Measurements from ENCODE around the gene AP3S1.

AP3S1 gene

GRCh38 chr5:115840873-115841272 lies 862 bp upstream of the AP3S1 start:
- no peak for TF ChIP-seq CTCF (IDR thresholded peaks at IDR 0.05; ENCODE audit: control insufficient read depth, extremely low read depth, insufficient read depth)
- H3K4me3 ChIP-seq (ENCODE audit: low read depth, low read length), result peak overlapping the region; percentile 88
- no peak for DNase-seq (ENCODE audit: low read depth)

- peak; percentile 24; the same call in 1 of the 2 replicates for TF ChIP-seq CTCF (IDR thresholded peaks at IDR 0.05; ENCODE audit: control insufficient read depth, extremely low read depth, insufficient read depth)
- peak overlapping the region; percentile 88 for H3K4me3 ChIP-seq (ENCODE audit: low read depth, low read length)
- DNase-seq (ENCODE audit: low read depth), result peak; percentile 7
Measured at GRCh38 chr5:115842089-115842935, 577 bp downstream of the AP3S1 start.

DNA sequence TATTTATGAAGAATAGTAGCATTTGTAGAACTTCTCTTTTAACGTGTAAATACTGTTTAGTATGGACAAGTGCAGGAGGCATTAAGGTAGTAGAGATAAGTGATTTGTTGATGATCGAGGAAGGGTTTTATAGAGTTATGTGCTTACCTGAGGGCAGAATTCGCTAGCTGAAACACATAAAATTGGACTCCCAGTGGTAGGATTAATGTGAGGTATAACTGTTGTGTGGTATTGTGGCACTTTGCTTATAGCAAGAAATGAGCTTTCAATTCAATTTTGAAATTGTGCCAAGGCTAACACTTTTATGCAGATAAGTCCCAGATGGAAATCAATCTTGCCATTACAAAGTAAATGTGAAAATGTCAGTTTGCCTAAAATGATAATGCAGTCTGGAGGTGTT lies 1.2 kb downstream of the AP3S1 start:
- no peak for TF ChIP-seq CTCF (IDR thresholded peaks at IDR 0.05; ENCODE audit: control insufficient read depth, extremely low read depth, insufficient read depth)
- H3K4me3 ChIP-seq (ENCODE audit: low read depth, low read length), result peak overlapping the region; percentile 88
- peak; percentile 10 for DNase-seq (ENCODE audit: low read depth)

DNA sequence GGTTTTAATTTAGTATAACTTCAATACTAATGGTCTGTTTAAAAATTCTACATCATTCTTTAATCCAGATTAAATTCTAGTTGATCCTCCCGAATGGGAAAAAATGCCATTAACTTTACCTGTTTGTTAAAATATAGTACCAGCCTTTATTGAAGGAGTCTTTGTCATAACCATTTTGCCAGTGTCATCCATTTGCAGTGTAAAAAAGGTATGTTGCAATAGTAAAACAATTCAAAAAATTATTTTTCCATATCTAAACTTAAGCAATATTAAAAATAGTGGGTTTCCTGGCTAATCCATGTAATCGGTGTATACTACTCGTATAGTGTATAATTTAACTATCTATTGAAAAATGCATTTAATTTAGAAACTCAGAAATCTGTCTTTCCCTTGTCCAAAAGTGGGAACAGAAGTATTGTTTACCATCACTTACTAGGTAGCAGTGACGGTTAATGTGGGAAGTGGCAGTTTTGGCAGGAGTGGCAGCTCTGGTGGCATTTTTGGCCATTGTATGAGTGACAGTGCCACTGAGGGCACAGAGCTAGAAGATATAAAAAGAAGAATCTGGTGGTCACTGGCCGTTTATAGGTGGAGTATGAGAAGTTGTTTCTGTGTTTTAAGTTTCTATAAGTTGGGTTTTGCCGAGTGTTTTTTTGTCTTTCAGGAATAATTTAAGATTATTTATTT lies 1.9 kb downstream of the AP3S1 start:
- DNase-seq (ENCODE audit: low read depth), result no peak
- no peak overlapping the region for H3K4me3 ChIP-seq (ENCODE audit: low read depth, low read length)
- no peak for TF ChIP-seq CTCF (IDR thresholded peaks at IDR 0.05; ENCODE audit: control insufficient read depth, extremely low read depth, insufficient read depth)

GRCh38 chr5:115844321-115844817 lies 2.6 kb downstream of the AP3S1 start:
- no peak overlapping the region for H3K4me3 ChIP-seq (ENCODE audit: low read depth, low read length)
- no peak for DNase-seq (ENCODE audit: low read depth)
- TF ChIP-seq CTCF (IDR thresholded peaks at IDR 0.05; ENCODE audit: control insufficient read depth, extremely low read depth, insufficient read depth), result no peak

GRCh38 chr5:115847290-115847689 lies 5.6 kb downstream of the AP3S1 start:
- TF ChIP-seq CTCF (IDR thresholded peaks at IDR 0.05; ENCODE audit: control insufficient read depth, extremely low read depth, insufficient read depth), result no peak
- no peak for DNase-seq (ENCODE audit: low read depth)
- H3K4me3 ChIP-seq (ENCODE audit: low read depth, low read length), result no peak overlapping the region
